BE2C (cell line): ENCODE measurements around the gene TENT5A.
"Not testable (repeated sequence)": the region's sequence is repeated elsewhere in the genome, so short reads cannot be mapped to it uniquely, and the experiment has no call there.

Source experiments
- DNase-seq: peaks from one replicate; pipeline ENCODE4 v3.0.0-alpha.2; 2020
- H3K27me3 ChIP-seq: fragments of 250-450 bp; sonication (Bioruptor Pico); 2 replicates; pipeline ENCODE4 v1.5.1; 2020; ENCODE audit warnings: mild to moderate bottlenecking
- H3K36me3 ChIP-seq: fragments of 250-450 bp; sonication (Bioruptor Pico); 2 replicates; pipeline ENCODE4 v1.5.1; 2020; ENCODE audit warnings: mild to moderate bottlenecking
- H3K4me1 ChIP-seq: fragments of 250-450 bp; sonication (Bioruptor Pico); 2 replicates; pipeline ENCODE4 v1.5.1; 2020
- H3K4me3 ChIP-seq: 2 replicates; pipeline ENCODE4 v1.5.1; 2011; ENCODE audit warnings: low read depth, low read length
- H3K9me3 ChIP-seq: fragments of 250-450 bp; sonication (Bioruptor Pico); 2 replicates; pipeline ENCODE4 v1.5.1; 2020
- CTCF ChIP-seq: IDR thresholded peaks from 2 replicates; pipeline ENCODE4 v1.5.1; 2012; ENCODE audit warnings: mild to moderate bottlenecking, low read depth, low read length

Gene TENT5A

GRCh38 chr6:81787313-81788068, 35.0 kb upstream of the TENT5A start:
- H3K27me3 ChIP-seq, result no peaks in the 10 kb centered on the region
- no peak for DNase-seq

GRCh38 chr6:81786150-81786549, 33.7 kb upstream of the TENT5A start:
- DNase-seq, result no peak
- TF ChIP-seq CTCF, result no peak
- Histone ChIP-seq H3K36me3 (no peaks in the 10 kb centered on the region), H3K4me1 (no peaks in the 10 kb centered on the region), H3K9me3 (no peaks in the 10 kb centered on the region; the same call in 1 of the 2 replicates), H3K27me3 (no peaks in the 10 kb centered on the region), H3K4me3 (no peak overlapping the region)

More at GRCh38 chr6:81787313-81788068, 35.0 kb upstream of the TENT5A start:
- H3K4me1 ChIP-seq, result no peaks in the 10 kb centered on the region
- H3K36me3 ChIP-seq, result no peaks in the 10 kb centered on the region
- no peaks in the 10 kb centered on the region for H3K9me3 ChIP-seq
- no peak for TF ChIP-seq CTCF
- no peak overlapping the region for H3K4me3 ChIP-seq

GRCh38 chr6:81785377-81785776, 32.9 kb upstream of the TENT5A start:
- Histone ChIP-seq H3K27me3 (no peaks in the 10 kb centered on the region), H3K9me3 (no peaks in the 10 kb centered on the region; the same call in 1 of the 2 replicates), H3K4me3 (no peak overlapping the region), H3K36me3 (no peaks in the 10 kb centered on the region), H3K4me1 (no peaks in the 10 kb centered on the region)
- no peak for DNase-seq
- no peak for TF ChIP-seq CTCF

GRCh38 chr6:81783893-81784292, 31.4 kb upstream of the TENT5A start:
- TF ChIP-seq CTCF, result no peak
- no peak overlapping the region for H3K4me3 ChIP-seq
- H3K27me3 ChIP-seq, result no peaks in the 10 kb centered on the region
- H3K9me3 ChIP-seq, result no peaks in the 10 kb centered on the region; the same call in 1 of the 2 replicates
- H3K36me3 ChIP-seq, result no peaks in the 10 kb centered on the region
- no peaks in the 10 kb centered on the region for H3K4me1 ChIP-seq
- no peak for DNase-seq

GRCh38 chr6:81781624-81782023, 29.1 kb upstream of the TENT5A start:
- Histone ChIP-seq H3K36me3 (no peaks in the 10 kb centered on the region), H3K4me1 (no peaks in the 10 kb centered on the region), H3K27me3 (no peaks in the 10 kb centered on the region), H3K4me3 (no peak overlapping the region), H3K9me3 (no peaks in the 10 kb centered on the region; the same call in 1 of the 2 replicates)
- no peak for TF ChIP-seq CTCF
- no peak for DNase-seq

GRCh38 chr6:81777586-81778268, 25.2 kb upstream of the TENT5A start:
- TF ChIP-seq CTCF, result no peak
- no peak overlapping the region for H3K4me3 ChIP-seq
- DNase-seq, result no peak
- no peaks in the 10 kb centered on the region for H3K27me3 ChIP-seq
- H3K9me3 ChIP-seq, result no peaks in the 10 kb centered on the region; the same call in 1 of the 2 replicates
- H3K36me3 ChIP-seq, result no peaks in the 10 kb centered on the region
- no peaks in the 10 kb centered on the region for H3K4me1 ChIP-seq

- not testable (repeated sequence) for H3K9me3 ChIP-seq, H3K36me3 ChIP-seq, H3K4me3 ChIP-seq, DNase-seq, H3K27me3 ChIP-seq, H3K4me1 ChIP-seq
These were observed 23.7 kb upstream of the TENT5A start for GRCh38 chr6:81776219-81776618.
